GM12878 (cell line): Measurements from ENCODE around the gene SLC25A43. TPM values are rescaled to one million over a fixed set of nuclear protein-coding genes. Genes with fewer than 3 reads are reported as not detected.

Experiments
- ATAC-seq: fragments of 200-7000 bp; cut with Tn5 transposase; 3 replicates; pipeline ENCODE4 v1.9.1; 2020; ENCODE audit warnings: mild to moderate bottlenecking, moderate library complexity
- BruUV-seq: library from RNA; stranded (reverse); fragments of 400-500 nt; replicated peaks from 2 replicates; lab custom pipeline; 2021; lab: Mats Ljungman, UMichigan
- CTCF ChIA-PET: fragments of 300-600 bp; sonication (Branson Sonifier 250); formaldehyde crosslinking; extraction: SDS; loops from one replicate; lab custom pipeline; 2021; ENCODE audit warnings: inconsistent platforms; lab: Yijun Ruan, JAX
- POLR2A ChIA-PET: fragments of 350-600 bp; formaldehyde crosslinking; extraction: SDS; loops from one replicate; lab custom pipeline; 2021; ENCODE audit warnings: inconsistent platforms; lab: Charles Lee
- RAD21 ChIA-PET: fragments of 300-600 bp; sonication (Branson Sonifier 250); formaldehyde crosslinking; loops from one replicate; lab custom pipeline; 2023; ENCODE audit warnings: antibody characterized with exemption; ENCODE audit not compliant: unreplicated experiment; lab: Charles Lee
- SMC1A ChIA-PET: fragments of 300-600 bp; sonication (Branson Sonifier 250); formaldehyde crosslinking; loops from one replicate; lab custom pipeline; 2023; ENCODE audit not compliant: unreplicated experiment, uncharacterized antibody; lab: Charles Lee
- DNase-seq: peaks from one replicate; pipeline ENCODE4 v3.0.0-alpha.2; 2011; ENCODE audit warnings: low read depth, low spot score
- FAIRE-seq: peaks from 3 replicates; lab custom pipeline; 2011; peaks lifted over from hg19 to GRCh38; lab: Jason Lieb, UNC
- H2AFZ ChIP-seq: 2 replicates; pipeline ENCODE4 v1.6.0; 2011; ENCODE audit warnings: low read depth, low read length, control low read depth; ENCODE audit not compliant: control insufficient read depth
- H3K27ac ChIP-seq: 2 replicates; pipeline ENCODE4 v1.5.1; 2011; ENCODE audit warnings: control low read depth; ENCODE audit not compliant: control insufficient read depth, insufficient read depth
- H3K27me3 ChIP-seq, 2 experiments: replicated peaks in 1 of 2; 2 replicates each; pipeline versions ENCODE4 v1.6.0 to v1.6.1; 2011; ENCODE audit warnings: low read length in 1 of 2; ENCODE audit not compliant: control insufficient read depth in 2 of 2, insufficient read depth in 2 of 2
- H3K36me3 ChIP-seq, 2 experiments: 2 replicates each; pipeline ENCODE4 v1.5.1; 2011; ENCODE audit warnings: low read length in 1 of 2; ENCODE audit not compliant: control insufficient read depth in 2 of 2, insufficient read depth in 2 of 2
- H3K4me1 ChIP-seq: 2 replicates; pipeline ENCODE4 v1.6.1; 2011; ENCODE audit warnings: mild to moderate bottlenecking, low read length, moderate library complexity, mixed read lengths; ENCODE audit not compliant: control insufficient read depth, insufficient read depth
- H3K4me2 ChIP-seq: 2 replicates; pipeline ENCODE4 v1.6.0; 2011; ENCODE audit warnings: control low read depth; ENCODE audit not compliant: control insufficient read depth, insufficient read depth
- H3K4me3 ChIP-seq: fragments of 200-600 bp; sonication (generic); 2 replicates; pipeline ENCODE4 v1.5.1; 2016
- H3K79me2 ChIP-seq: 2 replicates; pipeline ENCODE4 v1.6.0; 2011; ENCODE audit warnings: low read length; ENCODE audit not compliant: control insufficient read depth, insufficient read depth
- H3K9ac ChIP-seq: 2 replicates; pipeline ENCODE4 v1.8.0; 2011; ENCODE audit warnings: low read length, control low read depth, mixed read lengths; ENCODE audit not compliant: control insufficient read depth, insufficient read depth
- H3K9me3 ChIP-seq: replicated peaks from 3 replicates; pipeline ENCODE4 v1.5.1; 2011; ENCODE audit warnings: mild to moderate bottlenecking, low read length; ENCODE audit not compliant: control insufficient read depth, insufficient read depth
- H4K20me1 ChIP-seq: 2 replicates; pipeline ENCODE4 v1.6.0; 2011; ENCODE audit not compliant: control insufficient read depth, insufficient read depth
- BCLAF1 ChIP-seq: fragments of 450-650 bp; IDR thresholded peaks from 2 replicates; pipeline ENCODE4 v1.6.1; 2017; ENCODE audit warnings: antibody characterized with exemption, mild to moderate bottlenecking, moderate library complexity
- NKRF ChIP-seq: fragments of 450-650 bp; conservative IDR thresholded peaks from 2 replicates; pipeline ENCODE4 v1.6.1; 2017; ENCODE audit warnings: mild to moderate bottlenecking, moderate library complexity
- PML ChIP-seq: IDR thresholded peaks from 2 replicates; pipeline ENCODE4 v1.6.1; 2012; ENCODE audit warnings: low read length, inconsistent platforms
- WGBS: methylation state at CpG from one replicate; pipeline ENCODE4 v1.1.6; 2016; ENCODE audit warnings: low lambda C conversion rate; ENCODE audit not compliant: insufficient replicate concordance, insufficient coverage; ENCODE audit errors: missing lambda C conversion rate; 5-methylcytosine and 5-hydroxymethylcytosine counted together
- in situ Hi-C: fragments of 300-500 bp; cut with MboI; formaldehyde crosslinking; loops from 9 replicates; pipeline ENCODE4 v1.14.3; 2018; ENCODE audit warnings: mixed read lengths
- intact Hi-C: fragments of 100-400 bp; cut with micrococcal nuclease; formaldehyde crosslinking; loops from one replicate; pipeline ENCODE4 v1.14.2; 2022; ENCODE audit not compliant: unreplicated experiment
- polyA plus RNA-seq, 11 experiments: library from polyadenylated mRNA; depleted of rRNA in 4 of 11; unstranded in 6 of 11; stranded (reverse) in 5 of 11; fragments of >200 nt; fragmentation: Nextera tagmentation in 4 of 11; fragmentation: Illumina TruSeq in 1 of 11; extraction: Ambion mirVana in 4 of 11; extraction: Trizol in 1 of 11; gene quantifications; 1 replicate in 1 of 11; 2 replicates in 10 of 11; pipeline versions ENCODE4 v1.2.1 to v1.2.3, GENCODE V29; 2011 to 2016; ENCODE audit warnings: inconsistent platforms in 2 of 11, missing spikeins in 2 of 11, low read depth in 1 of 11
- total RNA-seq, 4 experiments: library from RNA; depleted of rRNA in 3 of 4; stranded (reverse); fragments of >200 nt in 3 of 4; fragmentation: Illumina TruSeq in 1 of 4; extraction: Trizol in 1 of 4; gene quantifications; 2 replicates each; pipeline versions ENCODE4 v1.2.1 to v1.2.3, GENCODE V29; 2013 to 2021

Gene SLC25A43
- total and polyA plus RNA-seq, 10 of the 15 experiments (the other 5 are each of a cell fraction or from before 2014, with no cell fraction given), result 2.5 to 13.5 (median 6.8) TPM

- no peak for TF ChIP-seq BCLAF1
Observed at GRCh38 chrX:119391279-119391678, 7.9 kb upstream of the SLC25A43 start (continued).

GRCh38 chrX:119393144-119393543, 6.0 kb upstream of the SLC25A43 start:
- Histone ChIP-seq H3K9me3 (no peaks in the 10 kb centered on the region), H3K27me3 (no peaks in the 10 kb centered on the region), H3K9ac (no peak overlapping the region), H3K79me2 (no peaks in the 10 kb centered on the region), H3K4me1 (no peaks in the 10 kb centered on the region), H3K4me3 (no peak overlapping the region), H3K4me2 (no peak overlapping the region), H3K36me3 (no peaks in the 10 kb centered on the region), H2AFZ (no peak overlapping the region), H4K20me1 (no peaks in the 10 kb centered on the region), H3K27ac (no peak overlapping the region)
- intact Hi-C loops (no loop called here), in situ Hi-C loops (no loop called here)
- ChIA-PET RAD21 (no interaction called here), CTCF (interaction anchor here (1.0 kb wide), 1 partner anchor 119 kb away, joined by 3 read pairs; no protein-coding TSS in a partner anchor), SMC1A (no interaction called here), POLR2A (interaction anchor here (0.7 kb wide), 2 partner anchors 13 to 161 kb away, joined by 3 to 5 read pairs; no protein-coding TSS in a partner anchor)
- no TSS peak for BruUV-seq
- no peak for FAIRE-seq
- TF ChIP-seq NKRF (no peak), PML (no peak)
- 23% methylated on average over 2 of the region's 2 CpGs for WGBS
- no peak for DNase-seq
- no peak for ATAC-seq
